NK-92 (cell line): ENCODE data around the gene CTDP1.

Experiments used
- DNase-seq: peaks from one replicate; lab custom pipeline; 2025; ENCODE audit not compliant: unreplicated experiment; lab: John Stamatoyannopoulos, UW

The CTDP1 gene

DNA sequence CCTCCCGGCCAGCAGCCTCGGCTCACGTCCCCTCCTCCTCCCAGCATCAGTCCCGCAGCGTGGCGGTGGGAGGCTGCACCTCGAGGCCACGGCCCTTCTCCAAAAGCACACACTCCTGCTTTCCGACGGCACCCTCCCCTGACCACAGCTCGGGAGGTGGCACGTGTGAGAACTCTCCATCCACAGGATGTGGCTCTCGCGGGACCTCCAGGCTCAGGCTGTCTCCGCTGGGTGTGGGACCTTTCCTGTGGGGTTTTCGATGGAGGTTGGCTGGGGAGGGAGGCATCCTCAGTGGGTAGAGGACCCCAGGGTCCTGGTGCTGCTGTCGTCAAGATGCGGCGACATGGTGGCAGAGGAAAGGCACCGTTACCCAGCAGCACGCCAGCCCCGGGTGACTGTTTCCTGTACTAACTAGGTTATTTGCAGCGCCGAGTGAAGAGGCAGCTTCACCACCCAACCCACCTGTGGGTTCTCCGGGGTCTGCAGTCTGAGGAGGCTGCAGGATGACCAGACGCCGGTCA lies 75.3 kb downstream of the CTDP1 start:
- DNase-seq = no peak

DNA sequence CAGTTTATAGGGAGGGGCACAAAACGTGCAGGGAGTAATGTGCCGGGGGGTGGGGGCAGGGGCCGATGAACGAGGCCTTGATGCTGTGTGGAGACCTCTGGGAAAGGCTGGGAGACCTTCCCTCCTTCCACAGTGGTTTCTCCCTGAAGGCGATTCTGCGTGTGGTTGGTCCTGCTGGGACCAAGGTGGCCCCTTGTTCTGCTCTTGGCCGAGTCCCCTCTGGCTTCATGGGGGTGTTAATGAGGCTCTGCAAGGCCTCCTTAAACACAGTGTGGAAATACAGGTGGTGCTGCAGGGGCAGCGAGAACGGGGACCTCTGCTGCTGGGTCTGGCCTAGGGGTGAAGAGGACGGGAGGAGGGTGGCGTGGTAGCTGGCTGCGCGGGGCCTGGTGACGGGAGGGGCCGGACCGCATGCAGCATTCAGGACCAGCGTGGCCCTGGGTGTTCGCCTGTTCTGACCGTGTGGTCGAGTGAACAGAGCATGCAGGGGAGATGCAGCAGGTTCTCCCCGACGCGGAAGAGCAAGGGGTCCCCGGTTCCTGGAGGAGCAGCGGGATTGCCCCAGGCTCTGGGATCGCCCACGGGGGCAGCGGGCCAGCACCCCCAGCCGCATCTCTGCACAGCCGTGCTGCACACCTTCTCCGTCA lies 76.0 kb downstream of the CTDP1 start:
- DNase-seq = no peak

DNA sequence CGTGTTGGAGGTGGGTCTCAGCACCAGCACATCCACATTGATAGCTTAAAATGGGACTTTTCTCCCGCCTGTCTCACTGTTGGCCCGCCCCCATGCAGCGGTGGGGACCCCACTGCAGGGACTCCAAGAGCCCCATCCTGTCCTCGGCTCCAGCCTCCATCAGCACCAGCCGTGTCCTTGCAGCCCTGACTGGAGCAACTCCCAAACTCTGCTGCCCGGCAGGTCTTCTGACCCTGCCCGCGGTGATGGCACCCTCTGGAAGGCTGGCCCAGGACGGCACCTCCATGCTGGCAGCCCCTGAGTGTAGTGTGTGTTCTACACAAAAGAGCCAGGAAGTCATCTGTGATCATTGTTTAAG lies 76.5 kb downstream of the CTDP1 start:
- no peak for DNase-seq

DNA sequence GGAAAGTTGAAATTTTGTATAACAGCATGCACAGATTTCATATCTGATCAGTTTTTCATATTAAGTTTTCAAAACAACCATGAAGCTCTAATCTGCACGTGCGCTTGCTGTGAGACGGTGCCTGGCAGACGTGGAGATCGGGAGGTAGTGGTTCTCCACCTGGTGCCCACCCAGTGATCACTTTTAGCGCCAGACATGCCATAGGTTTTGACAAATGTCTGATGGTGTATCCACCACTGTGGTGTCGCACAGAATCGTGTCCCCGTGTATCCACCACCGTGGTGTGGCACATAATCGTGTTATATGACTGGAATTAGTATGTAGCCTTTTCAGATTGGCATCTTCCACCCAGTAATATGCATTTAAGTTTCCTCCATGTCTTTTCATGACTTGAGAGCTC lies 77.2 kb downstream of the CTDP1 start:
- DNase-seq = no peak

DNA sequence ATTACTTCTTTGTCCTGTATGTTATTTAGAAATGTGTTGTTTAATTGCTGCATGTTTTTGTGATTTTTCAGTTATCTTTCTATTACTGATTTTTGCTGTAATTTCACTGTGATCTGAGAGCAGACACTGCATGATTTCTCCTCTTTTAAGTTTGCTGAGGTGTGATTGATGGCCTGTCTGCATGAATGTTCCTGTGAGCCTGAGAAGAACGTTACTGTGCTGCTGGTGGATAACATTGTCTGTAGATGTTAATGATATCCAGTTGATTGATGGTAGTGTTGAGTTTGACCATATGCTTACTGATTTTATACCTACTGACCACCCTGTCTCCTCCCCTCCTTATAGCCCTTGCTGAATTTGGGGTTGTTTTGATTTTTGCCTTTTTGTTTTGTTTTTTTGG lies 80.7 kb downstream of the CTDP1 start:
- DNase-seq = no peak

DNA sequence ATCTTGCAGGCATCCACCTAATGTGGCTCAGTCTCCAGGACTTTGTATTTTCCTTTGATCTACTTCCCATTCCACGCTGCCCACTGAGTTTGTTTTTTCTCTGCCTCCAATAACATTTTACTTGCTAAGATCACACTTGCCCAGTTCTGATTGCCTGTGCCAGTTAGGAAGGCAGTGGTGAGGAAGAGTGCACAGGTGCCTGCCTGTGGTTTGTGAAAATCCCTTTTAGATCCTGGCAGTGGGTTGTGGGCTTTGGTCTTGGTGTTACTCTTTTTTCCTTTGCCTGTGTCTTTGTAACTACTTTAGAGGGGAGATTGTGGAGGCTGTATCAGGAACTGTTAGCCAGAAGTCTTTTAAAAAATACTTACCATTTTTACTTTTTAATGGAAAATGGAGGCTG lies 81.3 kb downstream of the CTDP1 start:
- no peak for DNase-seq

DNA sequence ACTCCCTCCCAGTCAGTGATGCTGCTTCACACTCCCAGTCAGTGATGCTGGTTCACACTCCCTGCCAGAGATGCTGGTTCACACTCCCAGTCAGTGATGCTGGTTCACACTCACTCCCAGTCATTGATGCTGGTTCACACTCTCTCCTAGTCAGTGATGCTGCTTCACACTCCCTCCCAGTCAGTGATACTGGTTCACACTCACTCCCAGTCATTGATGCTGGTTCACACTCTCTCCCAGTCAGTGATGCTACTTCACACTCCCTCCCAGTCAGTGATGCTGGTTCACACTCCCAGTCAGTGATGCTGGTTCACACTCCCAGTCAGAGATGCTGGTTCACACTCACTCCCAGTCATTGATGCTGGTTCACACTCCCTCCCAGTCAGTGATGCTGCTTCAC lies 83.8 kb downstream of the CTDP1 start:
- DNase-seq = no peak

DNA sequence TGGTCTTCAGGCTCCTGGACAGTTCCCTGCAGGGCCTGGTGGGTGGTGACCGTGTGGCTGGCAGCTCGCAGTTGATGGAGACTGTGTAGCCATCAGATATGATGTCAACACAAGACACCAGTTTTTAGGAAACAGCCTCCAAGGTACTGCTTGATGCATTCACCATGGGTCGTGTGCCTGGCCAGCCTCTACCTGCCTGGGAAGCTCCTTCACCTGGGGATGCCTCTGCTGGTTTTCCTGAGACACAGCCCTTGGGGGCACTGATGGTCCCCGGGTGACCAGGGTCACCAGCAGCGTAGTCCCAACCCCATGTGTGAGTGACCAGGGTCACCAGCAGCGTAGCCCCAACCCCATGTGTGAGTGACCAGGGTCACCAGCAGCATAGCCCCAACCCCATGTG lies 84.5 kb downstream of the CTDP1 start:
- no peak for DNase-seq

DNA sequence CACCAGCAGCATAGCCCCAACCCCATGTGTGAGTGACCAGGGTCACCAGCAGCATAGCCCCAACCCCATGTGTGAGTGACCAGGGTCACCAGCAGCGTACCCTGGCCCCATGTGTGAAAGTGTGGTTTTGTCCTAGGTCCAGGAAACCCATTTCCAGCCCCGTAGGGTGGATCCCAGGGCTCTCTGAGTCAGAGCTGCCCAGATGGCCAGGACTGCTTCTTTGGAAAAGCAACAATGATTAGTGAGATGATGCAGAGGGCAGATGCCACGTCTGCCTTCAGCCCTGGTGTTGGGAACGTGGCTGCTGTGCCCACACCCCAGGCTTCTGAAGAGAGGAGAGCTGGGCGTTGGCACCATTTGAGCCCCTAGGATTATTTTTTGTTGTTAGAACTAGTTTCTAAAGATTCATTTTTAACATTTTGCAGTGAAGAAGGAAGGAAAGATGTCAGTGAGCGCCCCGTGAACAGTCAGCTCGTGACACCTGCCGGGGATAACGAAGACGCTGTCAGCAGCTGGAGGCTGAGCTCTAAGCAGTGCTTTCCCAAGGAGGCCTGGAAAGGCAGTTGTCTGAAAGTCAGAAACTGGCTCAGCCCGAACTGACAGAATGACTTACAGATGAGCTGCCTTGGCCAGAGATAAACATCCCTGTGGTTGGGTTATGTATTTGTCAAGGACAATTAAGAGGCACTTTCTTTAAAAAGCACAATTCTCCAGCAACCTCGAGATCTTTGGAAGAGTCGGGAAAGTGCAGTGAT lies 86.1 kb downstream of the CTDP1 start:
- no peak for DNase-seq

DNA sequence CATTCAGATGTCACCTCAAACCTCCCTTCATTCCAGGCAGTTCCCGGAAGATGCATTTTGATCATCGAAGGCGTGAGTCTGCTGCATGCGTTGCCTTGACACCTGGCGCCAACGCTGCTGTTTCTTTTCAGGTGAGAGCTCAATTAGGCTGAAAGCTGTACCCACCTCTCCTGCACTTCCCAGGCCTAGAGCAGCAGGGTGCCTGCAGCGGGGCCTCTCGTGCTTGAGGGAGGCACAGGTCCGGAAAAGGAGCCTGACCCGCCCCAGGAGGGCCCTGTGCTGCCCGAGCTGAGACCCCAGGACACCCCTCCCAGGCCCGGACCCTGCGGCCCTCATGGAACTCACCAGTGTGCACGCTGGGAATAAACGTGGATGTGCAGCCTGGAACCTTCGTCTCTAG lies 86.7 kb downstream of the CTDP1 start:
- no peak for DNase-seq

DNA sequence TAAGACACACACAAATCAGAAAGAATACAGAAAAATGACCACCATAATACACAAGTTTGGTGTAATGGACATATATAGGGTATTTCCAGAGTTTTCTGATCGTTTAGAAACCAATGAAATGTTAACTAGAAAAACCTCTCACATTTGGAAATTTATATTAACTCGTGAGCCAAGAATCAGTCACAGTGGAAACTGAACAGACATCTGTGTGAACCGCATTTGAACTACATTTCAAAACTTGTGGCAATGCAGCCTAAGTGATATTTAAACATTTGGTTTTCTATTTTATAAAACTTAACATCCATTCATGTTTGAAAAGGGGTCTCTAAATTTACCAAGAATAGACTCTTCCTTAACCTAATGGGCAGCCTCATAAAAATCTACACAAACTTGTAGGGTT lies 89.1 kb downstream of the CTDP1 start:
- DNase-seq = no peak

DNA sequence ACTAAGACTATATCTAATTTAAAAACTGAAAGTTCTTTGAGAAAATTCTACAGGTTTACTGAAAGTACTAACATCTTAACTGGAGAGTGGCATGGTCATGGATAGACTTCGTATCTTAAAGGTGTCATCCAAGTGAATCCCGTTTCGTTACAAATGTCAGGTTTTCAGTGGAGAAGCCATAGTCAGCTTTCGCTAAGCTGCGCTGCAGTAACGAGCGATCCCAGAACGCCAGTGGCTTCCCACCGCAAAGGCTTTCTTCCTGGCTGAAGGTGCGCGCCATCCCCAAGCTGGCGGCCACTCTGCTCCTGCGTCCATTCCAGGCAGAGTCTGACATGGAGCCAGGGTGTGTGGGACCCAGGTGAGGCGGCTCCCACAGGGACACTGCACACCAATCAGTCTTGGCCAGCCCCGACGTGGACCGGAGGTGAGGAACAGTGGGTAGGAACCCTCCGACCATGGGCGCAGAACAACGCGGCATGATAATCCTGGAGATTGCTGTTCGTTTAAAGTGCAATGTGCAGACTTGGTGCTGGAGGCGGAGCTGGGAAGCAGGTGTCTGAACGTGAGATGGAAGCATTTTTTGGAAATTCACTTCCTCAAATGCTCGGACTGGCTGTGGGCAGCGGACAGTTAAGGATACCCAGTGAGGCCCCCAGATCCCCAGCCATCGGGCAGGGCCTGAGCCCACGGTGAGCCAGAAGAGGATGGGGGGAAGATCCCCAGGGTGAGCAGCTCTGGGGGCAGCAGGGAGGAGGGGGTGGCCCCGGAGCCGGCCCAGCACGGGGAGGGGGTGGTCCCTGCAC lies 90.3 kb downstream of the CTDP1 start:
- no peak for DNase-seq

DNA sequence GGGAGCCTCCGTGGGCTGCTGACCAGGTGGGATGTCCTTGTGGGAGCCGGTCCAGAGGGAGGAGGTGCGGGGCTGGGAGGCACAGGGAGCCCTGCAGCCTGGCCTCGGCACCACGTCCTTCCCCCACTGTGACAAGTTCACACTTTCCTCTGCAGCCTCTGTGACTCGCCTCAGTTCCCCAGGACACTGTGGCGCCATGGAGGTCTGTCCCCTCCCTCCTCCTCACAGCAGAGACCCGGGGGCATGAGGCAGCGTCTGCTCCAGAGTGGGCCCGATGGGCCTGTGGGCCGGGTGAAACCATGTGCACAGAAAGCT lies 90.9 kb downstream of the CTDP1 start:
- no peak for DNase-seq

DNA sequence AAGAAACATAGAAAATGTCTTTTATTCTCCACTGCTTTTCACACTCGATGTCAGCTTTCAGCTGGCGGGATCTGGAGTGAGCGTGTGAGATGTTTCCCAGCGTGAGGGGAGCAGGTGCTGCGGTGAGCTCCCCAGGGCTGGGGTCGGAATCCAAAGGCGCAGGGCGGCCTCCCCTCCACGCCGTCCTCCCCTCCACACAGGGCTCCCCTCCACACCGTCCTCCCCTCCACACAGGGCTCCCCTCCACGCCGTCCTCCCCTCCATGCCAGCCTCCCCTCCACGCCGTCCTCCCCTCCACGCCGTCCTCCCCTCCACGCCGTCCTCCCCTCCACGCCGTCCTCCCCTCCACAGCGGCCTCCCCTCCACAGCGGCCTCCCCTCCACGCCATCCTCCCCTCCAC lies 91.2 kb downstream of the CTDP1 start:
- no peak for DNase-seq

DNA sequence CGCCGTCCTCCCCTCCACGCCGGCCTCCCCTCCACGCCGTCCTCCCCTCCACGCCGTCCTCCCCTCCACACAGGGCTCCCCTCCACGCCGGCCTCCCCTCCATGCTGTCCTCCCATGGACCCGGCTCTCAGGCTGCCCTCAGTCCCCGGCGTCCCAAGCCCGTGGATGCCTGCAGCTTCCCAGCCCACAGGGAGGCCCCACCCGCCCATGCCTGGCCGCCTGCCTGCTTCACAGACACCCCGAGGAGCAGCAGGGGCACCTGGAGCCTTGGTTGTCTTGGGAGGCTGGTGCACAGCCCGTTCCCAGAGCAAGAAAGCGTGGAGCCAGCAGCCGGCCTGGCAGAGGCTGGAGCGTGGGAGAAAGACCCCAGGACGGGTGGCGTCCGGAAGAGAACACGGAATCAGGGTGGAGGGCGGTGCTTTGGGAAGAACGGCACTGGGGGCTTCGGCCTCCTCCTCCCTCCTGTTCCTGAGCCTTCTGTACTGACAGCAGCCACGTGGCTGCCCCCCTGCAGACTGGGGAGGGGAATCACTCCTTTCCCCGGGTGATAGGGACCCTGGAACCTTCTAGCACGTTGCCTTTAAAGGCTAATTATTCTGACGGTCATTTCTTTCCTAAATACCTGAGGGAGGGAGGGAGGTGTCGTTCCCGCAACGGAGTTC lies 92.0 kb downstream of the CTDP1 start:
- DNase-seq = no peak

DNA sequence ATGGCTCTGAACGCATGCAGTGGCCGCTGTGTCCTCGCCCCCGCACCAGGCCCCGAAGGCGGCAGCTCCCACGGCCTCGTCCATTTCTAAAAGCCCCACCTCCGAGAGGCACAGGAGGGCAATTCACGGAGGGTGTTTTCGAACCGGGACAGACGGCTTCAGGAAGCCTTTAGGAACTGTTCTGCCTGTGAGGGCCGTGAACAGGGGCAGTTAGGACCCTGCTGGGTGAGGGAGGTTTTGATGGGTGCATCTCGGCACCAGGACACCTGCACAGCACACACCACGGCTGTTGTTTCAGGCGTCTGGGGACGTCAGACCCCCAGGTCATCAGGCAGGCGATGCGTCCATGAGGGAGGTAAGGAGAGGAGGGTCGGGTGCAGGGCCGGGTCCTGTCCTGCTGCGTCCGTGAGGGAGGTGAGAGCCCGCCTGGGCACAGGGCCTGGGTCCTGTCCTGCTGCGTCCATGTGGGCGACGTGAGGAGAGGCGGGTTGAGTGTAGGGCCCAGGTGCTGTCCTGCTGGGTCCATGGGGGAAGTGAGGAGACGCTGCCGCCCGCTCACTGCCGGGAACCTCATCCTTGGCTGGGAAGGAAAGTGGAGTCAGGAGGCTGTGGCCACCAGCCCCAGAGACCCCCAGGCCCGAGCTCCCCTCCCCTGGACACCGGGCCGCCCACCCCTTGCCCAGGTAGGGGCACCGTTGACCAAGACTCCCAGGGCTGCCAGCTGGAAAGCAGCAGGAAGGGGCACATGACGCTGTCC lies 92.7 kb downstream of the CTDP1 start:
- no peak for DNase-seq

DNA sequence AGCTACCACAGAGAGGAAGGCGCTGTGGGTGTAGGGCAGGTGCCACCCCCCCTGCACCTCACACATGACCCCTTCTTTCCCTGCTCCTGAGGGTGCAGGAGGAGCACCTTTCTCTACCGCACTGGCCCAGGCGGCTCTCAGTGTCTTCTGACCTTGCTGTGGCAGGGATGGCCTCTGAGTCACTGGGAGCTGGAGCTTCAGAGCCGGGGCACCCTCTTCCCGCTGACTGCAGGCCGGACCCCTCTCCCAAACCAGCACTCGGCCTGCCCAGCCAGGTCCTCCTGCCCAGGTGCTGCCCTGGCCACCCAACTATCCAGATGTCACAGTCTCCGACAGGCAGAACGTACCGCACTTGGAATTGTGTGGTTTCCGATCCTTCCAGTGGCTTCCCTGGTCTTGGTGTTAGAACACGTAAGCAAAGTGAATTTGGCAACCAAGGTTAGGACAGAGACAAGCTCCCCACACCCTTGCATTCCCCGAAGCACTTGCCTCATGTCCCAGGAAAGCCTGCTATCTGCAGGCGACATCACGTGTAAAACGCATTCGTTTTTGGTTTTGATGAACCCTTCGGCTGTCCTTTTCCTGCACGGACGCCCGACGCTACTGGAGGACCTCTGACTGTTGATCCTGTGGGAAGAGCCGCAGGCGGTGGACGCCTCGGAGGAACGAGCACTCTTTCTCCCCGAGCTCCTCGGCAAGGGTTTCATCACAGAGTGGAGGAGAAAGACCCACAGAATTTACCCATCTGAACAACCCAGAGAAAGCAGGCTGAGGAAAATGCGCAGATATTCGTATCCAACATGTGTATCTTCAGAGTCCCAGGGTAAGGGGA lies 93.5 kb downstream of the CTDP1 start:
- DNase-seq = no peak

DNA sequence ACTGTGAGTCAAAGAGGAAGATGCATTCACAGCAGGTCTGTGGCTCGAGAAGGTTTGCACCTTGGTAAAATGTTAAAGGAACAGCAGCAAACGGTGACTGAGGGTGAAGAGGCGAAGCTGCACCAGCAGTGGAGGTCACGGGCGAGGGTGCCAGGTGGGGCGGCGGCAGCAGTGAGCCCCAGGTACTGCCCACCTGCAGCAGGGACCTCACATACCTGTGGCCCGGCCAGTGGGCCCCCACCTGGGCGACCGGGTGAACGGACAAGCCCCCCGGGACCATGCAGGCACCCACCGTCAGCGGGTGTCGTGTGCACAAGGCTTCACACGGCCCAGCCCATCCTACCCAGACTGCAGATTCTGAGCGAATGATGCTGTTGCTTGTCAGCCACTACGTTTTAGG lies 94.5 kb downstream of the CTDP1 start:
- DNase-seq = no peak

DNA sequence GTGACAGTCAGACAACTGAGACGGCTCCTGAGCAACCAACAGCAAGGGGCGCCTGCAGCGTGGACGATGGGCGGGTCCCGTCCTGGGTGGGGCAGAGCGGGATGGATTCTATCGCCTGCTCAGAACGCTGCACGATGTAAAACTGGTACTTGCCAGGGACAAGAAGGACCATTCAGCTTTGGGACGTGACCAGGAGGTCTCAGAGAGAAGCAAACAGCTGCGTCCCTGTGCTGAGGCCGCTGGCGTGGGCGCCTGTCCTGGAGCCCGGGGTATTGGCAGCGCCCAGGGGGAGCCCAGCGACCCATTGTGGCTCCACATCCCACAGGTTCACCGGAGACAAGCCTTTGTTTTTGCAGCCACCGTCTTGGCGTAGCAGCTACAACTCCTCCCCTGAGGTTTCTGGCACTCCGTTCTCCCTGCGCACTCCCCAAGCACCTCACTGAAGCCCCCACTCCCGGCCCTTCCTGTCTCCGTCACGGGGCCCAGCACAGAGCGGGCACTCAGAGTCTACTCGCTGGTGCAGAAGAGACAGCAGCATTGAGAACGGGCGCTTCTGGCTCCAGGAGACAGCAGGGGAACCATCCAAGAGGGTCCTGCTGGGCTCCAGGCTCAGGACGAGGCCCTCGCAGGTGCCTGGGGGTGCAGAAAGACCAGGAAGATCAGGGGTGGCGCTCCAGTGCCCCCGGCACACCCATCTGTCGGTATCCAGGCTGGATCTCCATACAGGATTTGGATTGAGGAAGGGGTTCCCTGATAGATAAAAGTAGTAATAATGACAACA lies 96.0 kb downstream of the CTDP1 start:
- no peak for DNase-seq
